Measurements from ENCODE around the gene LINC00237. TPM values are rescaled to one million over a fixed set of nuclear protein-coding genes. Genes with fewer than 3 reads are reported as not detected.
A peak's percentile ranks its signal among the peaks of the same experiment; 100 is the strongest.

Gene LINC00237
- total RNA-seq, 4 donors from 2014 or later = 0.33 TPM; not detected in 3

GRCh38 chr20:21067255-21067654 is 38.9 kb downstream of the LINC00237 start:
- TF ChIP-seq CTCF (IDR thresholded peaks at IDR 0.05) = no peak
- TF ChIP-seq POLR2A (IDR thresholded peaks at IDR 0.05) = no peak
- intact Hi-C loops (cut with DNase I) = no loop called here
- WGBS, 2 donors = 92 to 93% methylated on average over 1 of the region's 1 CpG
- DNase-seq = no peak
- Histone ChIP-seq H3K36me3 (no peaks in the 10 kb centered on the region), H3K27ac (no peak overlapping the region), H3K9me3 (no peaks in the 10 kb centered on the region), H3K27me3 (no peaks in the 10 kb centered on the region), H3K4me3 (replicated peaks in 1 of 3) (no peak overlapping the region), H3K4me1 (no peaks in the 10 kb centered on the region)

GRCh38 chr20:21064924-21065323 is 41.2 kb downstream of the LINC00237 start:
- Histone ChIP-seq H3K27ac (no peak overlapping the region), H3K9me3 (no peaks in the 10 kb centered on the region), H3K36me3 (no peaks in the 10 kb centered on the region), H3K27me3 (no peaks in the 10 kb centered on the region), H3K4me3 (replicated peaks in 1 of 3) (no peak overlapping the region), H3K4me1 (no peaks in the 10 kb centered on the region)
- no peak for TF ChIP-seq CTCF (IDR thresholded peaks at IDR 0.05)
- no peak for TF ChIP-seq POLR2A (IDR thresholded peaks at IDR 0.05)
- intact Hi-C loops (cut with DNase I) = no loop called here
- DNase-seq = no peak

GRCh38 chr20:21063276-21063675 is 42.9 kb downstream of the LINC00237 start:
- intact Hi-C loops (cut with DNase I) = no loop called here
- no peak overlapping the region for H3K4me3 ChIP-seq (replicated peaks in 1 of 3)
- no peaks in the 10 kb centered on the region for H3K4me1 ChIP-seq
- H3K27ac ChIP-seq = no peak overlapping the region
- no peaks in the 10 kb centered on the region for H3K27me3 ChIP-seq
- WGBS, 2 donors = 83 to 87% methylated on average over 7 of the region's 7 CpGs
- TF ChIP-seq POLR2A (IDR thresholded peaks at IDR 0.05) (no peak), CTCF (IDR thresholded peaks at IDR 0.05) (no peak)
- DNase-seq = peak in 1 of 2 donors; percentile 4
- no peaks in the 10 kb centered on the region for H3K36me3 ChIP-seq
- H3K9me3 ChIP-seq = no peaks in the 10 kb centered on the region

GRCh38 chr20:21053002-21053762 is 53.0 kb downstream of the LINC00237 start:
- intact Hi-C loops (cut with DNase I) = no loop called here
- Histone ChIP-seq H3K27ac (no peak overlapping the region), H3K9me3 (no peaks in the 10 kb centered on the region), H3K36me3 (no peaks in the 10 kb centered on the region), H3K4me1 (no peaks in the 10 kb centered on the region), H3K27me3 (no peaks in the 10 kb centered on the region), H3K4me3 (replicated peaks in 1 of 3) (no peak overlapping the region)
- 53 to 57% methylated on average over 10 of the region's 10 CpGs for WGBS, 2 donors
- no peak for TF ChIP-seq CTCF (IDR thresholded peaks at IDR 0.05)
- DNase-seq = no peak

DNA sequence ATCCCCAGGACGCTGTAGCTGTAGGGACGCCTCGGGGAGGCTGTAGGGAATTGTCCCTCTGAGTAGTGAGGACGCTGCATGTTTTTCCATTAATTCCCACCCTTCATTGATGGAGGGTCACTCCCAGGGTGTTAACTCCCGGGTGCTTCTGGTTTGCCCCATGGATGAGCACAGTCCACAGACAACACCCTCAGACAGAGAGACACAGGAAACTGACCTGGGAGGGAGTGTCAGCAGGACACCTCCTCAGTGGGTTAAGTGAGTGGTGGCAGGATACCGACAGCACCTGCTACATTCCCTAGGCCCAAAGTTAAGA is 53.5 kb downstream of the LINC00237 start:
- no peak for TF ChIP-seq CTCF (IDR thresholded peaks at IDR 0.05)
- no peak for TF ChIP-seq POLR2A (IDR thresholded peaks at IDR 0.05)
- H3K27ac ChIP-seq = no peak overlapping the region
- H3K4me3 ChIP-seq (replicated peaks in 1 of 3) = no peak overlapping the region
- no peaks in the 10 kb centered on the region for H3K27me3 ChIP-seq
- intact Hi-C loops (cut with DNase I) = no loop called here
- no peaks in the 10 kb centered on the region for H3K36me3 ChIP-seq
- WGBS, 2 donors = 82 to 83% methylated on average over 6 of the region's 6 CpGs
- H3K4me1 ChIP-seq = no peaks in the 10 kb centered on the region
- no peaks in the 10 kb centered on the region for H3K9me3 ChIP-seq
- no peak for DNase-seq

All from thyroid gland (tissue), 4 donors.